ENCODE data around the gene TADA1. TPM values are rescaled to one million over a fixed set of nuclear protein-coding genes. Genes with fewer than 3 reads are reported as not detected.
"Not testable (repeated sequence)": the region's sequence is repeated elsewhere in the genome, so short reads cannot be mapped to it uniquely, and the experiment has no call there.

Gene TADA1
- polyA plus RNA-seq, 2 of the 4 experiments (the other 2 are of a cell fraction): 11.4 to 25.6 TPM

- CTCF ChIA-PET: interaction anchor here (1.2 kb wide), 1 partner anchor 73 kb away, joined by 3 read pairs; no protein-coding TSS in a partner anchor
- POLR2A ChIA-PET: no interaction called here
- H3K27ac ChIP-seq: no peak overlapping the region
- DNase-seq (ENCODE audit: low read depth in 1 of 2, low spot score in 1 of 2) (no peak), FAIRE-seq (no peak), ATAC-seq (no peak)
- WGBS (ENCODE audit: missing lambda C conversion rate): 94% methylated on average over 4 of the region's 4 CpGs
- no peak overlapping the region for H3K4me2 ChIP-seq
- TF ChIP-seq, protein P1, sequence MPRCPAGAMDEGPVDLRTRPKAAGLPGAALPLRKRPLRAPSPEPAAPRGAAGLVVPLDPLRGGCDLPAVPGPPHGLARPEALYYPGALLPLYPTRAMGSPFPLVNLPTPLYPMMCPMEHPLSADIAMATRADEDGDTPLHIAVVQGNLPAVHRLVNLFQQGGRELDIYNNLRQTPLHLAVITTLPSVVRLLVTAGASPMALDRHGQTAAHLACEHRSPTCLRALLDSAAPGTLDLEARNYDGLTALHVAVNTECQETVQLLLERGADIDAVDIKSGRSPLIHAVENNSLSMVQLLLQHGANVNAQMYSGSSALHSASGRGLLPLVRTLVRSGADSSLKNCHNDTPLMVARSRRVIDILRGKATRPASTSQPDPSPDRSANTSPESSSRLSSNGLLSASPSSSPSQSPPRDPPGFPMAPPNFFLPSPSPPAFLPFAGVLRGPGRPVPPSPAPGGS (IDR thresholded peaks at IDR 0.05): no peak
- peaks cover 15% of the 10 kb centered on the region for H3K4me1 ChIP-seq
- H3K9me3 ChIP-seq: 0 out of 3 replicates have a peak, but pooled peaks cover under 1% of the 10 kb centered on the region
- no peak overlapping the region for H3K4me3 ChIP-seq
These were observed 39.3 kb downstream of the TADA1 start for GRCh38 chr1:166836733-166837132.

DNA sequence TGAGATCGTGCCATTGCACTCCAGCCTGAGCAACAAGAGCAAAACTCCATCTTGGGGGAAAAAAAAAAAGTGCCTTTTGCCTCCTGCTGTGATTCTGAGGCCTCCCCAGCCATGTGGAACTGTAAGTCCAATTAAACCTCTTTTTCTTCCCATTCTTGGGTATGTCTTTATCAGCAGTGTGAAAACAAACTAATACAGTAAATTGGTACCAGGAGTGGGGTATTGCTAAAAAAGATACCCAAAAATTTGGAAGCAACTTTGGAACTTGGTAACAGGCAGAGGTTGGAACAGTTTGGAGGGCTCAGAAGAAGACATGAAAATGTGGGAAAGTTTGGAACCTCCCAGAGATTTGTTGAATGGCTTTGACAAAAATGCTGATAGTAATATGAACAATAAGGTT is 46.3 kb downstream of the TADA1 start:
- ATAC-seq; FAIRE-seq; DNase-seq (ENCODE audit: low read depth in 1 of 2, low spot score in 1 of 2); H3K4me3 ChIP-seq; H3K4me1 ChIP-seq; H3K27ac ChIP-seq; H3K4me2 ChIP-seq; CTCF ChIA-PET; POLR2A ChIA-PET: not testable (repeated sequence)
- 0% methylated on average over 1 of the region's 1 CpG for WGBS (ENCODE audit: missing lambda C conversion rate)
- peaks cover 25% of the 10 kb centered on the region; the same call in 1 of the 3 replicates for H3K9me3 ChIP-seq

DNA sequence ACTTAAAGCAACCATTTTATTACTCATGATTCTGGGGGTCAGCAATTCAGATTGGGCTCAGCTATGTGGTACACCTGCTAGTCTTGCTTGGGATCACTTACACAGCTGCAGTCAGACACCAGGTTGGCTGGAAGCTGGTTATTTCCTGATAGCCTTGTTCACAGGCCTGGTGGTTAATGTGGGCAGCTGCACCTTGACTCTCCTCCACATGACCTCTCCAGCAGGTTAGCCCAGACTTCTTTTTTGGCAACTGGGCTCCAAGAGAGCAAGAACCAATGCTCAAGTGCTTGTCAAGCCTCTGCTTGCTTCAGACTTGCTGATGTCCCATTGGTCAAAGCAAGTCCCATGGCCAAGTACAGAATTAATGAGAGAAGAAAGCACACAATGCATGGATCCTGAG is 48.6 kb downstream of the TADA1 start:
- no peak for DNase-seq (ENCODE audit: low read depth in 1 of 2, low spot score in 1 of 2)
- Histone ChIP-seq H3K4me1 (no peaks in the 10 kb centered on the region), H3K27ac (no peak overlapping the region), H3K9me3 (peaks cover 25% of the 10 kb centered on the region; the same call in 1 of the 3 replicates), H3K4me3 (no peak overlapping the region), H3K4me2 (no peak overlapping the region)
- no peak for FAIRE-seq
- ChIA-PET CTCF (interaction anchor here (1.2 kb wide), 1 partner anchor 39 kb away, joined by 3 read pairs; no protein-coding TSS in a partner anchor), POLR2A (no interaction called here)
- no peak for TF ChIP-seq HDAC2 (IDR thresholded peaks at IDR 0.05)
- no peak for TF ChIP-seq MYC (IDR thresholded peaks at IDR 0.05; ENCODE audit: borderline replicate concordance, low read length)
- TF ChIP-seq HOXB5 (CRISPR knock-in tag; IDR thresholded peaks at IDR 0.05): no peak
- no peak for TF ChIP-seq CTCF (IDR thresholded peaks at IDR 0.05)
- no peak for TF ChIP-seq POLR2AphosphoS2 (conservative IDR thresholded peaks at IDR 0.05; ENCODE audit: low read length)
- no peak for TF ChIP-seq RARB (CRISPR knock-in tag; IDR thresholded peaks at IDR 0.05)
- no peak for TF ChIP-seq MAX (IDR thresholded peaks at IDR 0.05)
- no peak for TF ChIP-seq BHLHE40 (IDR thresholded peaks at IDR 0.05; ENCODE audit: low read depth, low read length)
- ATAC-seq: no peak

GRCh38 chr1:166822385-166822784 is 53.7 kb downstream of the TADA1 start:
- H3K4me3 ChIP-seq: no peak overlapping the region
- ChIA-PET CTCF (no interaction called here), POLR2A (no interaction called here)
- no peak overlapping the region for H3K4me2 ChIP-seq
- TF ChIP-seq KDM5A (IDR thresholded peaks at IDR 0.05) (no peak), JUN (IDR thresholded peaks at IDR 0.05) (no peak), MAX (IDR thresholded peaks at IDR 0.05) (no peak), SREBF2 (IDR thresholded peaks at IDR 0.05) (no peak), RARB (CRISPR knock-in tag; IDR thresholded peaks at IDR 0.05) (no peak), MAFK (IDR thresholded peaks at IDR 0.05; ENCODE audit: partially characterized antibody) (no peak), EP300 (IDR thresholded peaks at IDR 0.05) (no peak), CHD2 (IDR thresholded peaks at IDR 0.05; ENCODE audit: low read length, partially characterized antibody) (no peak), NPAS2 (CRISPR knock-in tag; IDR thresholded peaks at IDR 0.05; ENCODE audit: borderline replicate concordance) (no peak), PHF8 (IDR thresholded peaks at IDR 0.05; ENCODE audit: borderline replicate concordance, low read depth) (no peak)
- TF ChIP-seq, protein P2, sequence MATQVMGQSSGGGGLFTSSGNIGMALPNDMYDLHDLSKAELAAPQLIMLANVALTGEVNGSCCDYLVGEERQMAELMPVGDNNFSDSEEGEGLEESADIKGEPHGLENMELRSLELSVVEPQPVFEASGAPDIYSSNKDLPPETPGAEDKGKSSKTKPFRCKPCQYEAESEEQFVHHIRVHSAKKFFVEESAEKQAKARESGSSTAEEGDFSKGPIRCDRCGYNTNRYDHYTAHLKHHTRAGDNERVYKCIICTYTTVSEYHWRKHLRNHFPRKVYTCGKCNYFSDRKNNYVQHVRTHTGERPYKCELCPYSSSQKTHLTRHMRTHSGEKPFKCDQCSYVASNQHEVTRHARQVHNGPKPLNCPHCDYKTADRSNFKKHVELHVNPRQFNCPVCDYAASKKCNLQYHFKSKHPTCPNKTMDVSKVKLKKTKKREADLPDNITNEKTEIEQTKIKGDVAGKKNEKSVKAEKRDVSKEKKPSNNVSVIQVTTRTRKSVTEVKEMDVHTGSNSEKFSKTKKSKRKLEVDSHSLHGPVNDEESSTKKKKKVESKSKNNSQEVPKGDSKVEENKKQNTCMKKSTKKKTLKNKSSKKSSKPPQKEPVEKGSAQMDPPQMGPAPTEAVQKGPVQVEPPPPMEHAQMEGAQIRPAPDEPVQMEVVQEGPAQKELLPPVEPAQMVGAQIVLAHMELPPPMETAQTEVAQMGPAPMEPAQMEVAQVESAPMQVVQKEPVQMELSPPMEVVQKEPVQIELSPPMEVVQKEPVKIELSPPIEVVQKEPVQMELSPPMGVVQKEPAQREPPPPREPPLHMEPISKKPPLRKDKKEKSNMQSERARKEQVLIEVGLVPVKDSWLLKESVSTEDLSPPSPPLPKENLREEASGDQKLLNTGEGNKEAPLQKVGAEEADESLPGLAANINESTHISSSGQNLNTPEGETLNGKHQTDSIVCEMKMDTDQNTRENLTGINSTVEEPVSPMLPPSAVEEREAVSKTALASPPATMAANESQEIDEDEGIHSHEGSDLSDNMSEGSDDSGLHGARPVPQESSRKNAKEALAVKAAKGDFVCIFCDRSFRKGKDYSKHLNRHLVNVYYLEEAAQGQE (IDR thresholded peaks at IDR 0.05): no peak
- TF ChIP-seq, protein P3, sequence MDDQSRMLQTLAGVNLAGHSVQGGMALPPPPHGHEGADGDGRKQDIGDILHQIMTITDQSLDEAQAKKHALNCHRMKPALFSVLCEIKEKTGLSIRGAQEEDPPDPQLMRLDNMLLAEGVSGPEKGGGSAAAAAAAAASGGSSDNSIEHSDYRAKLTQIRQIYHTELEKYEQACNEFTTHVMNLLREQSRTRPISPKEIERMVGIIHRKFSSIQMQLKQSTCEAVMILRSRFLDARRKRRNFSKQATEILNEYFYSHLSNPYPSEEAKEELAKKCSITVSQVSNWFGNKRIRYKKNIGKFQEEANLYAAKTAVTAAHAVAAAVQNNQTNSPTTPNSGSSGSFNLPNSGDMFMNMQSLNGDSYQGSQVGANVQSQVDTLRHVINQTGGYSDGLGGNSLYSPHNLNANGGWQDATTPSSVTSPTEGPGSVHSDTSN (IDR thresholded peaks at IDR 0.05): no peak
- FAIRE-seq (no peak), DNase-seq (ENCODE audit: low read depth in 1 of 2, low spot score in 1 of 2) (peak; percentile 13 to 30), ATAC-seq (peak; percentile 84 to 93; a peak in 5 of 6 replicates)
- no peaks in the 10 kb centered on the region for H3K9me3 ChIP-seq
- WGBS (ENCODE audit: missing lambda C conversion rate): 33% methylated on average over 7 of the region's 7 CpGs
- no peaks in the 10 kb centered on the region for H3K4me1 ChIP-seq
- H3K27ac ChIP-seq: no peak overlapping the region
